HCEC 1CT (cell line): ENCODE results near the gene PPP1R9A.
"Not testable (repeated sequence)": the region's sequence is repeated elsewhere in the genome, so short reads cannot be mapped to it uniquely, and the experiment has no call there.

Source experiments
- DNase-seq: peaks from one replicate; pipeline ENCODE4 v3.0.0-alpha.2; 2017

Gene PPP1R9A

GRCh38 chr7:94980418-94981142, 73.2 kb downstream of the PPP1R9A start:
- DNase-seq = no peak

- no peak for DNase-seq
Observed at GRCh38 chr7:94995921-94996320, 88.5 kb downstream of the PPP1R9A start.

GRCh38 chr7:94996369-94996768, 89.0 kb downstream of the PPP1R9A start:
- DNase-seq = no peak

- DNase-seq = no peak
Observed at GRCh38 chr7:94997547-94997946, 90.2 kb downstream of the PPP1R9A start.

GRCh38 chr7:94998266-94999068, 91.1 kb downstream of the PPP1R9A start:
- no peak for DNase-seq

- DNase-seq = no peak
Observed at GRCh38 chr7:94999069-94999351, 91.6 kb downstream of the PPP1R9A start.

GRCh38 chr7:94999601-95000000, 92.2 kb downstream of the PPP1R9A start:
- not testable (repeated sequence) for DNase-seq

GRCh38 chr7:95001258-95001657, 93.9 kb downstream of the PPP1R9A start:
- DNase-seq = no peak

GRCh38 chr7:95001815-95002561, 94.6 kb downstream of the PPP1R9A start:
- no peak for DNase-seq

- DNase-seq = no peak
Observed at GRCh38 chr7:95002775-95003174, 95.4 kb downstream of the PPP1R9A start.

GRCh38 chr7:95004618-95005247, 97.3 kb downstream of the PPP1R9A start:
- DNase-seq = no peak

GRCh38 chr7:95006010-95006409, 98.6 kb downstream of the PPP1R9A start:
- DNase-seq = no peak

- not testable (repeated sequence) for DNase-seq
Observed at GRCh38 chr7:95008773-95009172, 101.4 kb downstream of the PPP1R9A start.

- peak; percentile 53 for DNase-seq
Observed at GRCh38 chr7:95011146-95011928, 103.9 kb downstream of the PPP1R9A start.

- no peak for DNase-seq
Observed at GRCh38 chr7:95011995-95012394, 104.6 kb downstream of the PPP1R9A start.

GRCh38 chr7:95018021-95018420, 110.6 kb downstream of the PPP1R9A start:
- no peak for DNase-seq

GRCh38 chr7:95026018-95026417, 118.6 kb downstream of the PPP1R9A start:
- no peak for DNase-seq

- no peak for DNase-seq
Observed at GRCh38 chr7:95026421-95027072, 119.2 kb downstream of the PPP1R9A start.

- DNase-seq = no peak
Observed at GRCh38 chr7:95027234-95027872, 120.0 kb downstream of the PPP1R9A start.

GRCh38 chr7:95028683-95029082, 121.3 kb downstream of the PPP1R9A start:
- no peak for DNase-seq

GRCh38 chr7:95035295-95035694, 127.9 kb downstream of the PPP1R9A start:
- no peak for DNase-seq
